HL-60 (cell line): Measurements from ENCODE around the gene ZNF518A.

Source experiments
- CTCF ChIP-seq: IDR thresholded peaks from one replicate; pipeline ENCODE4 v1.5.1; 2011; ENCODE audit warnings: low read length, control low read depth, inconsistent platforms; ENCODE audit not compliant: insufficient read depth
- POLR2AphosphoS5 ChIP-seq: IDR thresholded peaks from 2 replicates; pipeline ENCODE4 v1.6.1; 2012; ENCODE audit warnings: low read depth
- REST ChIP-seq: IDR thresholded peaks from 2 replicates; pipeline ENCODE4 v1.6.1; 2012; ENCODE audit warnings: low read depth; ENCODE audit not compliant: insufficient replicate concordance

GRCh38 chr10:96176985-96177384 is 46.9 kb downstream of the ZNF518A start:
- TF ChIP-seq CTCF (no peak), REST (no peak), POLR2AphosphoS5 (no peak)
